HepG2 (cell line): Measurements from ENCODE around the gene GPER1. TPM values are rescaled to one million over a fixed set of nuclear protein-coding genes. Genes with fewer than 3 reads are reported as not detected.

Experiments
- ATAC-seq: fragments of 200-7000 bp; cut with Tn5 transposase; 3 replicates; pipeline ENCODE4 v1.9.1; 2020; ENCODE audit warnings: mild to moderate bottlenecking, moderate library complexity
- BruUV-seq: library from RNA; stranded (reverse); fragments of 400-500 nt; replicated peaks from 2 replicates; lab custom pipeline; 2021; lab: Mats Ljungman, UMichigan
- CTCF ChIA-PET: fragments of 300-600 bp; formaldehyde crosslinking; extraction: SDS; loops from one replicate; lab custom pipeline; 2021; ENCODE audit warnings: low total read pairs, inconsistent platforms, low intra/inter-chr PET ratio; lab: Yijun Ruan, JAX
- POLR2A ChIA-PET: fragments of 350-600 bp; sonication (Branson Sonifier 250); formaldehyde crosslinking; loops from one replicate; lab custom pipeline; 2020; ENCODE audit warnings: antibody characterized with exemption, inconsistent platforms; lab: Yijun Ruan, JAX
- DNase-seq: peaks from one replicate; pipeline ENCODE4 v3.0.0-alpha.2; 2015; ENCODE audit warnings: low spot score
- FAIRE-seq: peaks from 3 replicates; lab custom pipeline; 2011; peaks lifted over from hg19 to GRCh38; lab: Jason Lieb, UNC
- H2AFZ ChIP-seq: one replicate; pipeline ENCODE4 v1.6.1; 2011; ENCODE audit warnings: low read length, inconsistent platforms
- H3K27ac ChIP-seq: fragments of 300-600 bp; 3 replicates; pipeline ENCODE4 v1.8.0; 2011; ENCODE audit warnings: mixed run types, mild to moderate bottlenecking, mixed read lengths, low read length, inconsistent platforms; ENCODE audit not compliant: insufficient read depth; ENCODE audit errors: extremely low read length
- H3K27me3 ChIP-seq, 2 experiments: fragments of 200-600 bp in 1 of 2; 2 replicates in 1 of 2; 3 replicates in 1 of 2; pipeline versions ENCODE4 v1.6.0 to v1.8.0; 2011; ENCODE audit warnings: low read length in 2 of 2, mild to moderate bottlenecking in 2 of 2, moderate library complexity in 2 of 2, inconsistent platforms in 1 of 2; ENCODE audit not compliant: insufficient read depth in 2 of 2, control insufficient read depth in 1 of 2
- H3K36me3 ChIP-seq, 2 experiments: fragments of 200-600 bp in 1 of 2; replicated peaks in 1 of 2; 2 replicates in 1 of 2; 3 replicates in 1 of 2; pipeline versions ENCODE4 v1.5.1 to v1.8.0; 2011; ENCODE audit warnings: low read length in 2 of 2, inconsistent platforms in 1 of 2; ENCODE audit not compliant: insufficient read depth in 2 of 2, control insufficient read depth in 1 of 2
- H3K4me1 ChIP-seq: 2 replicates; pipeline ENCODE4 v1.5.1; 2012; ENCODE audit warnings: low read length, inconsistent platforms; ENCODE audit not compliant: insufficient read depth
- H3K4me2 ChIP-seq: 2 replicates; pipeline ENCODE4 v1.6.0; 2011; ENCODE audit warnings: low read depth, low read length, inconsistent platforms
- H3K4me3 ChIP-seq, 3 experiments: fragments of 200-600 bp in 1 of 3; sonication (generic), shearing (Covaris generic) in 1 of 3; replicated peaks in 1 of 3; 2 replicates each; pipeline ENCODE4 v1.5.1; 2011 to 2016; ENCODE audit warnings: low read length in 3 of 3, inconsistent platforms in 2 of 3, low read depth in 2 of 3, mild to moderate bottlenecking in 2 of 3, control low read depth in 1 of 3, mixed read lengths in 1 of 3; ENCODE audit not compliant: insufficient read depth in 1 of 3
- H3K79me2 ChIP-seq: one replicate; pipeline ENCODE4 v1.6.1; 2011; ENCODE audit warnings: low read length, inconsistent platforms; ENCODE audit not compliant: insufficient read depth
- H3K9ac ChIP-seq: 2 replicates; pipeline ENCODE4 v1.6.0; 2011; ENCODE audit warnings: mild to moderate bottlenecking, low read depth, low read length, inconsistent platforms; ENCODE audit not compliant: insufficient read depth
- H3K9me3 ChIP-seq: 2 replicates; pipeline ENCODE4 v1.5.1; 2012; ENCODE audit warnings: mild to moderate bottlenecking, low read length
- H4K20me1 ChIP-seq: 2 replicates; pipeline ENCODE4 v1.6.0; 2011; ENCODE audit warnings: inconsistent platforms, mild to moderate bottlenecking, low read length, moderate library complexity; ENCODE audit not compliant: insufficient read depth
- ASH2L ChIP-seq: fragments of 300-600, 200-600 bp; sonication (generic); IDR thresholded peaks from 2 replicates; pipeline ENCODE4 v1.7.0; 2017; ENCODE audit warnings: low read depth, mild to moderate bottlenecking, moderate library complexity, mixed read lengths, low read length; ENCODE audit not compliant: insufficient read length
- CEBPB ChIP-seq: IDR thresholded peaks from 2 replicates; pipeline ENCODE4 v1.6.1; 2011; ENCODE audit warnings: low read depth, low read length, improper control_type of control experiment, borderline replicate concordance
- FOSL2 ChIP-seq: sonication (generic); formaldehyde crosslinking; IDR thresholded peaks from 2 replicates; pipeline ENCODE4 v1.4.0; 2020; ENCODE audit warnings: missing genetic modification reagents
- FOXM1 ChIP-seq: sonication (generic); formaldehyde crosslinking; IDR thresholded peaks from 2 replicates; pipeline ENCODE4 v1.5.0; 2020; ENCODE audit warnings: missing genetic modification reagents
- GFI1 ChIP-seq: sonication (generic); formaldehyde crosslinking; IDR thresholded peaks from 2 replicates; pipeline ENCODE4 v1.5.0; 2020; ENCODE audit warnings: missing genetic modification reagents, mild to moderate bottlenecking, borderline replicate concordance
- MBNL3 ChIP-seq: fragments of 250-450 bp; sonication (Bioruptor Pico); conservative IDR thresholded peaks from 2 replicates; pipeline ENCODE4 v1.8.0; 2022; ENCODE audit warnings: mild to moderate bottlenecking, inconsistent platforms
- NR1H2 ChIP-seq: sonication (generic); formaldehyde crosslinking; IDR thresholded peaks from 2 replicates; pipeline ENCODE4 v1.8.1; 2022; ENCODE audit warnings: low read depth, missing genetic modification reagents, borderline replicate concordance
- RXRB ChIP-seq: IDR thresholded peaks from 2 replicates; pipeline ENCODE4 v1.6.1; 2016; ENCODE audit warnings: borderline replicate concordance, missing genetic modification reagents, missing compliant biosample characterization
- SALL2 ChIP-seq: sonication (generic); formaldehyde crosslinking; IDR thresholded peaks from 2 replicates; pipeline ENCODE4 v1.8.1; 2023; ENCODE audit warnings: mild to moderate bottlenecking, missing genetic modification reagents, inconsistent platforms
- ZBTB8A ChIP-seq: sonication (generic); formaldehyde crosslinking; IDR thresholded peaks from 2 replicates; pipeline ENCODE4 v1.4.0; 2020; ENCODE audit warnings: mild to moderate bottlenecking, low read depth, missing genetic modification reagents, borderline replicate concordance
- ZNF10 ChIP-seq: sonication (generic); formaldehyde crosslinking; IDR thresholded peaks from 2 replicates; pipeline ENCODE4 v1.4.0; 2020; ENCODE audit warnings: mild to moderate bottlenecking, low read depth, missing genetic modification reagents, borderline replicate concordance
- ZNF282 ChIP-seq: fragments of 450-650 bp; IDR thresholded peaks from 2 replicates; pipeline ENCODE4 v1.6.1; 2018; ENCODE audit not compliant: partially characterized antibody
- ZNF318 ChIP-seq: sonication (generic); formaldehyde crosslinking; IDR thresholded peaks from 2 replicates; pipeline ENCODE4 v1.4.0; 2020; ENCODE audit warnings: mild to moderate bottlenecking, missing genetic modification reagents
- ZNF558 ChIP-seq: sonication (generic); formaldehyde crosslinking; IDR thresholded peaks from 2 replicates; pipeline ENCODE4 v1.9.0; 2022; ENCODE audit warnings: mild to moderate bottlenecking, missing genetic modification reagents, borderline replicate concordance
- ZNF790 ChIP-seq: sonication (generic); formaldehyde crosslinking; IDR thresholded peaks from 2 replicates; pipeline ENCODE4 v1.8.0; 2022; ENCODE audit warnings: missing genetic modification reagents, mild to moderate bottlenecking, borderline replicate concordance
- ZSCAN9 ChIP-seq: IDR thresholded peaks from 2 replicates; pipeline ENCODE4 v1.6.1; 2016; ENCODE audit warnings: borderline replicate concordance
- WGBS: methylation state at CpG from one replicate; pipeline ENCODE4 v1.1.6; 2017; ENCODE audit warnings: low lambda C conversion rate; 5-methylcytosine and 5-hydroxymethylcytosine counted together
- in situ Hi-C: cut with HindIII; loops from 2 replicates; pipeline ENCODE4 v1.10.0; 2017; ENCODE audit warnings: low pct_unique_long_range_greater_than_20kb; ENCODE audit not compliant: extremely low pct_ligation_motif_present
- intact Hi-C: fragments of 100-400 bp; cut with micrococcal nuclease; formaldehyde crosslinking; loops from one replicate; pipeline ENCODE4 v1.10.0; 2022; ENCODE audit not compliant: unreplicated experiment
- polyA plus RNA-seq, 8 experiments: library from polyadenylated mRNA; depleted of rRNA in 3 of 8; stranded (reverse) in 7 of 8; unstranded in 1 of 8; fragments of >200 nt; fragmentation: Illumina TruSeq in 4 of 8; extraction: Trizol in 4 of 8; gene quantifications; 2 replicates each; pipeline versions ENCODE4 v1.2.1 to v1.2.3, GENCODE V29; 2011 to 2016; ENCODE audit warnings: low read depth in 4 of 8, missing spikeins in 1 of 8, mixed read lengths in 1 of 8; ENCODE audit not compliant: insufficient read depth in 1 of 8
- total RNA-seq, 5 experiments: library from RNA; depleted of rRNA; stranded (reverse); fragments of >200 nt; fragmentation: Illumina TruSeq; extraction: Trizol; gene quantifications; 2 replicates each; pipeline ENCODE4 v1.2.3, GENCODE V29; 2016; ENCODE audit warnings: low read depth in 1 of 5

The GPER1 gene
- total and polyA plus RNA-seq, 2 of the 13 experiments (the other 11 are each of a cell fraction or from before 2014, with no cell fraction given) = 12.7 to 19.7 TPM

- Histone ChIP-seq H4K20me1 (no peaks in the 10 kb centered on the region), H3K4me2 (no peak overlapping the region), H3K4me1 (peaks cover 55% of the 10 kb centered on the region), H3K79me2 (peaks cover 17% of the 10 kb centered on the region), H3K9ac (no peak overlapping the region), H3K9me3 (no peaks in the 10 kb centered on the region), H2AFZ (no peak overlapping the region), H3K4me3 (no peak overlapping the region), H3K36me3 (peaks cover 0 to 1% of the 10 kb centered on the region in 2 experiments; a peak in 1 of 5 replicates), H3K27ac (peak overlapping the region; percentile 17), H3K27me3 (no peaks in the 10 kb centered on the region; a peak in 2 of 5 replicates)
- no peak for DNase-seq
- in situ Hi-C loops = no loop called here
- WGBS = 94% methylated on average over 15 of the region's 40 CpGs
- no TSS peak for BruUV-seq
- ChIA-PET POLR2A (no interaction called here), CTCF (no interaction called here)
- intact Hi-C loops = no loop called here
- no peak for ATAC-seq
- no peak for FAIRE-seq
- no peak for TF ChIP-seq ZNF10
- TF ChIP-seq CEBPB = no peak
- no peak for TF ChIP-seq ZNF790 (CRISPR knock-in tag)
- TF ChIP-seq ZNF282 = no peak
- TF ChIP-seq ZBTB8A (CRISPR knock-in tag) = no peak
- no peak for TF ChIP-seq MBNL3 (CRISPR knock-in tag)
- TF ChIP-seq RXRB = no peak
- no peak for TF ChIP-seq NR1H2
- TF ChIP-seq SALL2 (CRISPR knock-in tag) = no peak
- no peak for TF ChIP-seq ZNF318 (CRISPR knock-in tag)
- no peak for TF ChIP-seq ZNF558 (CRISPR knock-in tag)
- no peak for TF ChIP-seq FOSL2 (CRISPR knock-in tag)
- no peak for TF ChIP-seq FOXM1 (CRISPR knock-in tag)
- TF ChIP-seq ASH2L = no peak
- no peak for TF ChIP-seq GFI1 (CRISPR knock-in tag)
- no peak for TF ChIP-seq ZSCAN9
These were observed 46.1 kb upstream of the GPER1 start for GRCh38 chr7:1041551-1042491.
